SK-N-DZ (cell line): ENCODE results near the gene KDR.
A peak's percentile ranks its signal among the peaks of the same experiment; 100 is the strongest.

Source experiments
- DNase-seq: peaks from one replicate; pipeline ENCODE4 v3.0.0-alpha.2; 2015; ENCODE audit warnings: low spot score

KDR gene

GRCh38 chr4:55079451-55080173 is 45.8 kb downstream of the KDR start:
- DNase-seq, result no peak

GRCh38 chr4:55078987-55079386 is 46.4 kb downstream of the KDR start:
- DNase-seq, result no peak

GRCh38 chr4:55077577-55077976 is 47.8 kb downstream of the KDR start:
- DNase-seq, result no peak

GRCh38 chr4:55075823-55076716 is 49.3 kb downstream of the KDR start:
- DNase-seq, result no peak

- DNase-seq, result no peak
Measured at GRCh38 chr4:55075376-55075775, 50.0 kb downstream of the KDR start.

GRCh38 chr4:55074386-55074785 is 51.0 kb downstream of the KDR start:
- DNase-seq, result no peak

GRCh38 chr4:55071951-55072350 is 53.4 kb downstream of the KDR start:
- DNase-seq, result no peak

GRCh38 chr4:55069248-55069647 is 56.1 kb downstream of the KDR start:
- no peak for DNase-seq

- peak; percentile 45 for DNase-seq
Measured at GRCh38 chr4:55068522-55068921, 56.9 kb downstream of the KDR start.

- DNase-seq, result no peak
Measured at GRCh38 chr4:55066018-55066417, 59.4 kb downstream of the KDR start.

- no peak for DNase-seq
Measured at GRCh38 chr4:55055529-55055928, 69.9 kb downstream of the KDR start.

GRCh38 chr4:55051532-55051931 is 73.9 kb downstream of the KDR start:
- no peak for DNase-seq

- no peak for DNase-seq
Measured at GRCh38 chr4:55050418-55050950, 74.9 kb downstream of the KDR start.

- no peak for DNase-seq
Measured at GRCh38 chr4:55038176-55038890, 87.1 kb downstream of the KDR start.

- no peak for DNase-seq
Measured at GRCh38 chr4:55037728-55038127, 87.7 kb downstream of the KDR start.

GRCh38 chr4:55036405-55036804 is 89.0 kb downstream of the KDR start:
- DNase-seq, result no peak

GRCh38 chr4:55035892-55036291 is 89.5 kb downstream of the KDR start:
- DNase-seq, result no peak

GRCh38 chr4:55033296-55033695 is 92.1 kb downstream of the KDR start:
- no peak for DNase-seq

GRCh38 chr4:55032788-55033187 is 92.6 kb downstream of the KDR start:
- DNase-seq, result no peak

GRCh38 chr4:55032179-55032578 is 93.2 kb downstream of the KDR start:
- DNase-seq, result no peak

- no peak for DNase-seq
Measured at GRCh38 chr4:55031158-55031557, 94.2 kb downstream of the KDR start.

GRCh38 chr4:55030589-55030988 is 94.8 kb downstream of the KDR start:
- DNase-seq, result no peak
